GM12878 (cell line): ENCODE results near the gene GRK5.

Source experiments
- EZH2 ChIP-seq: IDR thresholded peaks from 2 replicates; pipeline ENCODE4 v1.6.1; 2012; ENCODE audit warnings: low read depth, mild to moderate bottlenecking, control low read depth, inconsistent platforms, low read length, borderline replicate concordance; ENCODE audit not compliant: control insufficient read depth
- HDAC2 ChIP-seq: fragments of 200-600 bp; sonication (generic); IDR thresholded peaks from 2 replicates; pipeline ENCODE4 v1.6.1; 2017

GRCh38 chr10:119384127-119384526 is 176.8 kb downstream of the GRK5 start:
- TF ChIP-seq EZH2: no peak
- TF ChIP-seq HDAC2: no peak
